Psoas muscle (tissue), 8 donors: ENCODE measurements around the gene CLEC7A. TPM values are rescaled to one million over a fixed set of nuclear protein-coding genes. Genes with fewer than 3 reads are reported as not detected.

Experiments used
- ATAC-seq, 4 donors: fragments of 200-7000 bp; cut with Tn5 transposase; one replicate each; pipeline ENCODE4 v1.9.1; 2020; ENCODE audit warnings: moderate library complexity in 3 of 4, mild to moderate bottlenecking in 2 of 4
- DNase-seq, 2 donors: peaks; one replicate each; pipeline ENCODE4 v3.0.0-alpha.2; 2020
- H3K27ac ChIP-seq: fragments of 200-600 bp; one replicate; pipeline ENCODE4 v1.8.0; 2022
- H3K27me3 ChIP-seq, 3 donors: fragments of 200-600 bp in 1 of 3; one replicate each; pipeline versions ENCODE4 v1.6.1 to v1.8.0; 2013 to 2022; ENCODE audit warnings: low read length in 2 of 3, mild to moderate bottlenecking in 2 of 3, moderate library complexity in 1 of 3; ENCODE audit not compliant: insufficient read depth in 3 of 3
- H3K36me3 ChIP-seq, 2 donors: fragments of 200-600 bp in 1 of 2; one replicate each; pipeline versions ENCODE4 v1.6.1 to v1.8.0; 2013 to 2022; ENCODE audit warnings: low read depth in 1 of 2, mild to moderate bottlenecking in 1 of 2, moderate library complexity in 1 of 2; ENCODE audit not compliant: insufficient read depth in 1 of 2
- H3K4me1 ChIP-seq: fragments of 200-600 bp; one replicate; pipeline ENCODE4 v1.8.0; 2022
- H3K4me3 ChIP-seq: fragments of 200-600 bp; one replicate; pipeline ENCODE4 v1.8.0; 2022; ENCODE audit warnings: mild to moderate bottlenecking
- H3K9me3 ChIP-seq: fragments of 200-600 bp; one replicate; pipeline ENCODE4 v1.8.0; 2022
- CTCF ChIP-seq: fragments of 200-600 bp; IDR thresholded peaks from one replicate; pipeline ENCODE4 v1.8.0; 2022; ENCODE audit warnings: antibody characterized with exemption
- WGBS, 3 donors: extraction: QIAGEN DNeasy Blood & Tissue Kit; methylation state at CpG; one replicate each; pipeline versions ENCODE4 v1.1.6 to v1.1.7; 2013; 5-methylcytosine and 5-hydroxymethylcytosine counted together
- intact Hi-C, 2 donors: fragments of 100-400 bp; cut with DNase I; formaldehyde crosslinking; loops; one replicate each; pipeline versions ENCODE4 v1.11.0 to v1.14.2; 2022
- polyA plus RNA-seq, 3 donors: library from polyadenylated mRNA; stranded (reverse); fragments of 200-250 nt; gene quantifications; one replicate each; pipeline ENCODE4 v1.2.3, GENCODE V29; 2013
- total RNA-seq, 4 donors: library from RNA; stranded (reverse); fragmentation: NEBNext Ultra II Directional in 2 of 4; extraction: Animal tissue kit (Norgen Biotek cat#: 25700) in 2 of 4; gene quantifications; one replicate each; pipeline versions ENCODE4 v1.2.1 to v1.2.4, GENCODE V29; 2021 to 2023
- donor health status: healthy with polysubstance abuse.
- donor health status: DM: no; HTN: no; CAD: no; lungs with moderate emphysema.
- donor health status: Bipolar disorder and iron deficiency.
- donor health status: healthy.
- donor health status: DM: yes; HTN: yes; CAD: no.
- donor health status: DM: no; HTN: no; CAD: no.
- donor health status: DM: no; HTN: no; CAD: no.
- donor health status: DM: yes; HTN: yes; CAD: no.

Gene CLEC7A
- total and polyA plus RNA-seq, 7 donors, result 0.27 to 3.0 (median 1.1) TPM

GRCh38 chr12:10082117-10082874 is 47.7 kb downstream of the CLEC7A start:
- TF ChIP-seq CTCF, result no peak
- intact Hi-C loops, result no loop called here
- H3K9me3 ChIP-seq, result no peaks in the 10 kb centered on the region
- no peak for ATAC-seq
- no peaks in the 10 kb centered on the region for H3K27me3 ChIP-seq
- WGBS, 3 donors, result 64 to 75% (median 71%) methylated on average over 5 of the region's 5 CpGs
- no peak for DNase-seq
- H3K36me3 ChIP-seq, result no peaks in the 10 kb centered on the region
- H3K4me1 ChIP-seq, result no peaks in the 10 kb centered on the region
- no peak overlapping the region for H3K4me3 ChIP-seq
- H3K27ac ChIP-seq, result no peak overlapping the region

DNA sequence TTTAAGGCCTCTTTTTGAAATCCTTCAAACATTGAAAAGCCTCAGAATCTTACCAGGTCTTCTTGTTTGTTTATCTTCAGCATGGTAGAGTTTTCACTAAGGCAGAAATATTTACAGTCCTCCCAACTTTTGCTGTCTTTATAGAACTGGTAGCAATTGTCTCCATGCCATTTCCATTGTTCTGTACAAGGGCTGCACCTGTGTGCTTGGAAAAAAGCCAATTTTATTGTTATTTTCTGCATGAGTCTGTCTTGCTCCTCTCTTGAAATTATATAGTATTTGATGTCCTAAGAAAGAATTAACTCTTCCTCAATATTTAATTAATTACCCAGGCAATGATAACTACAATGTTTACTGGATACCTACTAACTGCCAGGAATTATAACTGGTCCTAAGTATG is 54.5 kb downstream of the CLEC7A start:
- Histone ChIP-seq H3K4me1 (no peaks in the 10 kb centered on the region), H3K4me3 (no peak overlapping the region), H3K36me3 (peaks cover 0 to 3% of the 10 kb centered on the region in 2 donors), H3K9me3 (no peaks in the 10 kb centered on the region), H3K27ac (no peak overlapping the region), H3K27me3 (no peaks in the 10 kb centered on the region)
- ATAC-seq (no peak), DNase-seq (no peak)
- no peak for TF ChIP-seq CTCF
- intact Hi-C loops, result no loop called here

DNA sequence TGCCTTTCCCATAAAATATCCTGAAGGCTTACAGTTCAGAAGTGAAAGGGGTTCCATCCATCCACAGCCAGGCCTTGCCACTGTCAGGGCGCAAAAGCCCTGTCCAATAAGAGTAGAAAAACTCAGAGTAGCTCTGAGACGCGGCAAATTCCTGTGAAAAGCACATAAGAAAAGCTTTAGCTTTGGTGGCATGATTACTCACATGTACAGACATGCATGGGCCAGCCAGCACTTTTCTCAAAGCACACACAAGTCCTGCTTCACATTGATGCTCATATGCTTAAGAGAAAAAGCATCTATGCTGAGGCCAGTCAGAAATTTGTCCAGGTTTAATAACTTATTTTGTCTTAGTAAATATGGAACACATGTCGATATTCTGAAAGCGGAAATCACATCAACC is 56.7 kb downstream of the CLEC7A start:
- 88 to 94% (median 93%) methylated on average over 5 of the region's 5 CpGs for WGBS, 3 donors
- intact Hi-C loops, result no loop called here
- no peak for TF ChIP-seq CTCF
- Histone ChIP-seq H3K9me3 (no peaks in the 10 kb centered on the region), H3K36me3 (peaks cover 0 to 3% of the 10 kb centered on the region in 2 donors), H3K4me1 (no peaks in the 10 kb centered on the region), H3K4me3 (no peak overlapping the region), H3K27ac (no peak overlapping the region), H3K27me3 (no peaks in the 10 kb centered on the region)
- ATAC-seq, result no peak
- DNase-seq, result no peak

DNA sequence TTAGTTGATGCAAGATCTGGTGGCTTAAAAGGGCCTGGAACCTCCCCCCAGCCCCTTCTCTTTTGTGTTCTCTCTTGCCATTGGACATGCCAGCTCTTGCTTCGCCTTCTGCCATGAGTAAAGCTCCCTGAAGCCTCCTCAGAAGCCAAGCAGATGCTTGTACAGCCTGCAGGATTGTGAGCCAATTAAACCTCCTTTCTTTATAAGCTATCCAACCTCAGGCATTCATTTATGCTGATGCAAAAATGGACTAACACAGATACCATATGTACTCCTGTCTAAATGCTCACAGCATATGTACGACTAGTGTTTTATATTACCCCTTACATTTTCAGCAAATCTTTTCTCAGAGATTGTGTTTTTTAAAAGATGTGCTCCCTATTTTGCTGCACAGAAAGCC is 57.9 kb downstream of the CLEC7A start:
- Histone ChIP-seq H3K27me3 (no peaks in the 10 kb centered on the region), H3K9me3 (no peaks in the 10 kb centered on the region), H3K36me3 (peaks cover 0 to 3% of the 10 kb centered on the region in 2 donors), H3K27ac (no peak overlapping the region), H3K4me3 (no peak overlapping the region), H3K4me1 (no peaks in the 10 kb centered on the region)
- 86 to 93% (median 89%) methylated on average over 2 of the region's 2 CpGs for WGBS, 3 donors
- no peak for ATAC-seq
- TF ChIP-seq CTCF, result no peak
- no peak for DNase-seq
- intact Hi-C loops, result no loop called here

GRCh38 chr12:10070380-10070779 is 59.6 kb downstream of the CLEC7A start:
- DNase-seq (no peak), ATAC-seq (no peak)
- intact Hi-C loops, result no loop called here
- 85 to 90% (median 88%) methylated on average over 4 of the region's 4 CpGs for WGBS, 3 donors
- Histone ChIP-seq H3K27ac (no peak overlapping the region), H3K4me1 (no peaks in the 10 kb centered on the region), H3K27me3 (no peaks in the 10 kb centered on the region), H3K36me3 (peaks cover 0 to 3% of the 10 kb centered on the region in 2 donors), H3K4me3 (no peak overlapping the region), H3K9me3 (no peaks in the 10 kb centered on the region)
- no peak for TF ChIP-seq CTCF
